GM19395 (cell line): ENCODE measurements around the gene TAF11.
"Not testable (repeated sequence)": the region's sequence is repeated elsewhere in the genome, so short reads cannot be mapped to it uniquely, and the experiment has no call there.

Experiments
- ATAC-seq: cut with Tn5 transposase; IDR thresholded peaks from one replicate; pipeline ENCODE4 v1.9.1; 2021; ENCODE audit warnings: mild to moderate bottlenecking, moderate library complexity; ENCODE audit not compliant: unreplicated experiment

TAF11 gene

DNA sequence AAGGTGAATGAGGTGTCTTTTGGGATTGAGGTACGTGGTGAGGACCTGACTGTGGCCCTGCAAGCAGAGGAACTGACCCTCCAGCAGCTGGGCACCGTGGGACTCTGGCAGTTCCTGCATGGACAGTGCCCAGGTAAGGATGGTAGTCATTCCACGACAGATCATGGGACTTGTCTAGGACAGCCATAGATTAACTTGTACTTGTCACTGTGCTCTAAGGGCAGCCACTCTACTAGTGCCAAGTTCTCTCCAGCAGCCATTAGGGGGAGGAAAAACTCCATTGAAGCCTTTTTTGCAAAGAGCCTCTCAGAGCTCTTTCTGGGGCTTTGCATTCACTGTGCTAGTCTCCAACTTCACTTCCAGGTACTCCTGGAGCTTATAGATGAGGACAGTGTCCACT lies 20.4 kb downstream of the TAF11 start:
- no peak for ATAC-seq

- no peak for ATAC-seq
Observed at GRCh38 chr6:34866509-34866908, 21.3 kb downstream of the TAF11 start.

DNA sequence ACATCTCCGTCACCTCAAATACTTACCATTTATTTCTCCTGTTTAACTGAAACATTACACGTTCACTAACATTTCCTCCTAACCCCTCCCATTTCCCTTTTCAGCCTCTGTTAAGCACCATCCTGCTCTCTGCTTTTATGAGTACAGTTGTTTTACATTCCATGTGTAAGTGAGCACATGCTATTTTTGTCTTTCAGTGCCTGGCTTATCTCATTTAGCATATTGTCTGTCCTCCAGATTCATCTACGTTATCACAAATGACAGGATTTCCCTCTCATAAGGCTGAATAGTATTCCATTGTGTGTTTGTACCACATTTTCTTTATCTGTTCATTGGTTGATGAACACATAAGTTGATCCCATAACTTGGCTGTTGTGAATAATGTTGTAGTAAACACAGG lies 22.7 kb downstream of the TAF11 start:
- ATAC-seq = no peak

DNA sequence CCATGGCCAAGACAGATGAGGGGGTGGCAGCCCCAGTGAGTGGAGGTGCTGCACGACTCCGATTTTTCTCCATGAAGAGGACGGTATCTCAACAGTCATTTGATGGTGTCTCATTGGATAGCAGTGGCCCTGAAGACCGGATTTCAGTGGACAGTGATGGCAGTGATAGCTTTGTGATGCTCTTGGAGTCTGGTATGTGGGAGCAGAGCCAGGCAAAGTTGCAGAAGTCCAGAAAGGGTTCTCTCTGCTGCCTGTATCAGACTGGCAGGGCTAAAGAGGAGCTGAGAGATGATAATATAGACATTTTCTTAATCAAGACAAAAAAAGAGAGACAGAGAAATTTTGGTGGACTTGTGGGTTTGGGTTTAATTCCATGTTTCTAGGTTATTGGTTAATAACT lies 23.8 kb downstream of the TAF11 start:
- ATAC-seq = no peak

- no peak for ATAC-seq
Observed at GRCh38 chr6:34860776-34861175, 27.1 kb downstream of the TAF11 start.

DNA sequence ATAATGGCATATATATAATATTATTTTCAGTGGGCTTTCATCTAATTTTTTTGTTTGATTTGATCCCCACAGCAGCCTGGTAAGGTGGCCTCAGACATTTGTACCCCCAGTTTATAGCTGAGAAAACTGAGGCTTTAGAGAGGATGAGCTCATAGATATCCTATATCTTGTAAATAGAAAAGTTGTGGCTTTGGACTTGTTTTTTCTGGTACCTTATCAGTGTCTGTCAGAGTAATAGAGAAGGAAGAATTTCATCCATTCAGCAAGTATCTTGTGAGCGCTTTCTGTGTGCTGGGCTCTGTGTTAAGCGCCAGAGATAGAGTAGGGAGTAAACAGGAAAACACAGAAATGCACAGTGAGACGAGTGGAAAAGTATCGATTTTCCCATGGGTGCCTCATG lies 27.9 kb downstream of the TAF11 start:
- no peak for ATAC-seq

DNA sequence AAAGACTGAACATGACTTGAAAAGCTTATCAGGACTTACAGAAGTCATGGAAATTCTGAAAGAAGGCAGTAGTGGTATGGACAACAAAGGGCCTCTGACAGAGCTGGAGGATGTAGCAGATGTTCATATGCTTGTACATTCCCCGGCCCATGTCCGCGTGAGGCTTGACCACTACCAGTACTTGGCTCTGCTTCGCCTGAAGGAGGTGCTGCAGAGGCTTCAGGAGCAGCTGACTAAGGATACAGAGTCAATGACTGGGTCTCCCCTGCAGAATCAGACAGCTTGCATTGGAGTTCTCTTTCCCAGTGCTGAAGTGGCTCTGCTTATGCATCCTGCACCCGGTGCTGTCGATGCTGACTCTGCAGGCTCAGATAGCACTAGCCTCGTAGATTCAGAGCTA lies 29.2 kb downstream of the TAF11 start:
- ATAC-seq = no peak

DNA sequence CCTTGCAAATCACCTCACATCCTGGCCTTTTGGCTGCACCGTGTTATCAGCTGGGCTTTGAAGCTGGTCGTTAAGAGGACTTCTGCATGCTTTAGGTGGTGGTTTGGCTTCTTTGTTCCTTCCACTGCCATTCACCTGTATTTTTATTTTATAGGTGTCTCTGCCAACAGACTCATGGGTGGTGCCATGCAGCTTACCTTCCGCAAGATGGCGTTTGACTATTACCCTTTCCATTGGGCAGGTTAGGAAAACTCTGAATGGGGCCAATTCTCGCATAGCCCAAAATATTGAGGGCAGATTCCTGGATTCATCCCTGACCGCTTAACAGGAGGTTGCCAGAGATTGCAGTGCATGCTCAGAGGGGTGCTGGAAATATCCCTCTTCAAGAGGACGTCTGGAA lies 32.4 kb downstream of the TAF11 start:
- ATAC-seq = no peak

DNA sequence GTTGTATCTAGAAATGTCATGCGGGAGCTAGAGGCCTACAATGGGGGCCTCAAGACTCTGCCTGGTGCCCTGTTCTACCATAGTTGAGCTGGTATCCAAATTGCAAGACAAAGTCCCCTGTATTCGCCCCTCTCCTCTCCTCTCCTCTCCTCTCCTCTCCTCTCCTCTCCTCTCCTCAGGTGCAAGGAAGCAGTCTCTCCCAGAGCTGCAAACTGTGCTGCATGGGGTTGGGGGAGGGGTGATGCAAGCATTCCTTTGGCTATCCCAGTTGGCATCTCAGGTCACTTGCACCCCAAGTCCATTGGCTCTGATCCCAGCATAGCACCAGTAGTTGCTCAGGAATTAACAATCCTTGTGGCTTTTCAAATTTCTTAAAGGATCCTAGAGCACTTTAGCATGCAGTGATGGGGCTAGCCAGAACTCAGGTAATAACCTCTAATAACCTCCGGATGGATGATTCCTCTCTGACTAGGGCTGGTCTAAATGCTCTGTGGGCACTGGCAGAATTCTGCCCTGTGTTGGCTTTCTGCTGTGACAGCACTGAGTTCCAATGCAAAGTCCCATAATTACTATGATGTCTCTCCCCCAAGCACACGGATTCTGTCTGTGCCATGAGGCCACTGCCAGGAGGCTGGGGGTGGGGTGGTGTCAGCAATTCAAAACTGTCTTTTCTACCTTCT lies 35.3 kb downstream of the TAF11 start:
- no peak for ATAC-seq

GRCh38 chr6:34851361-34851760 lies 36.5 kb downstream of the TAF11 start:
- ATAC-seq = no peak

DNA sequence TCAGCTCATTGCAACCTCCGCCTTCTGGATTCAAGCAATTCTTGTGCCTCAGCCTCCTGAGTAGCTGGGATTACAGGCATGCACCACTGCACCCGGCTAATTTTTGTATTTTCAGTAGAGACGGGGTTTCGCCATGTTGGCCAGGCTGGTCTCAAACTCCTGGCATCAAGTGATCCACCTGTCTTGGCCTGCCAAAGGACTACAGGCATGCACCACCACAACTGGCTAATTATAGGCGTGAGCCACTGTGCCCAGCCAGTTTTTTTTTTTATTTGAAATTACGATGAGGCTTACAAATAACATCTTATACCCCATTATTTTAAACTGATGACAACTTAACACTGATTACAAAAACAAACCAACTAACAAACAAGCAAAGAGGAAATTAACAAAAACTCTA lies 38.8 kb downstream of the TAF11 start:
- not testable (repeated sequence) for ATAC-seq

GRCh38 chr6:34839666-34840352 lies 48.0 kb downstream of the TAF11 start:
- no peak for ATAC-seq

GRCh38 chr6:34837528-34837927 lies 50.3 kb downstream of the TAF11 start:
- ATAC-seq = no peak

DNA sequence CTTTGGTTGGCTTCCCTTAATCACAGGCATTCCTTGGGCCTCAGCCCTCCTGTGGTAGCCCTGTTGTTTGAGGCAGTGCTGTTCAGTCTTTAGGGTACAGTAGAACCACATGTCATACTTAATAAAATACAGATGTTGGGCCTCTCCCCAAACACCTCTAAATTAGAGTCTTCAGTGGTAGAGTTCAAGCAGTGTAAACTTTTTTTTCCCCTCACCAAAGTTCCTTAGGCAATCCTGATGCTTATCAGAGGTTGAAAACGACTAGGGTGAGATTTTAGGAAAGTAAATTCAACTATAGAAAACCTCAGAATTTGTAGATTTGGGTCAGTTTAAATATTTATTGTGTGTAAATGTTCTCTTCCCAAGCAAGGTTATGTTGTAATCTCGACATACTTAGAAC lies 51.4 kb downstream of the TAF11 start:
- ATAC-seq = no peak

- no peak for ATAC-seq
Observed at GRCh38 chr6:34836008-34836407, 51.8 kb downstream of the TAF11 start.

DNA sequence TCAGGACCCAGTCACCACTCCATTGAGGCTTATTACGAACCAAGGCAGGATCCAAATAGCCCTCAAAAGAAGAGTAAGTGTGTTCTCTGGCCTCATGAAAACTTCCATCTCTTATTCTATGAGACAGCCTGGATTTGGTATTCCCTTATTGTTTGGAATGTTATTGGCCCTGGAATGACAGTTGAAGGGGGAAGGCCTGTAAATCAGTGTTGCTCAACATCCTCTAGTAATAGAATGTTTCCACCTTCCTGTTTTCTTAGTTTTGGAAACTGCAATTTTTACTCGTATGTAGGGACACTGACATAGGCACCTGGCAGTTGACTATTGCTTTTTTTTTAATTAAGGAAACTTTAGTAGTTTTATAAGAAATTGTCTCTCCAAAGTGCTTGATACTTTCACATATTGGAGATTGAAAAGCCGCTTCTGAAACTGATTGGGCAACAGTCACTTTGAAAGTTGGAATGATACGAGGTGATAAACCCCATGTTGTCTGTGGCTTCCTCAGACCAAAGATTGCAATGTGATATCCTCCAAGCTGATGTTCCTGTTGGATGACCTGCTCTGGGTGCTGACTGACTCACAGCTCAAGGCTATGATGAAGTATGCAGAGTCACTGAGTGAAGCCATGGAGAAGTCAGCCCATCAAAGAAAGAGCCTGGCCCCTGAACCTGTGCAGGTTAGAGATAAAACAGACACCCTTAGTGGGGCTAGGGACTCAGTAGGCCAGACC lies 52.9 kb downstream of the TAF11 start:
- no peak for ATAC-seq

GRCh38 chr6:34832942-34833341 lies 54.9 kb downstream of the TAF11 start:
- ATAC-seq = no peak

GRCh38 chr6:34829137-34829536 lies 58.7 kb downstream of the TAF11 start:
- no peak for ATAC-seq
